SK-MEL-5 (cell line): ENCODE measurements around the gene MTFR1L. TPM values are rescaled to one million over a fixed set of nuclear protein-coding genes. Genes with fewer than 3 reads are reported as not detected.

Source experiments
- DNase-seq: peaks from one replicate; pipeline ENCODE4 v3.0.0-alpha.2; 2016; ENCODE audit warnings: low read depth, low spot score
- in situ Hi-C: cut with HindIII; loops from 2 replicates; pipeline ENCODE4 v1.10.0; 2016; ENCODE audit warnings: low sequenced_read_pairs, high pct_unique_total_duplicates, low pct_unique_long_range_greater_than_20kb
- small RNA-seq, 2 experiments: library from RNA; depleted of rRNA; stranded (forward); fragments of <200 nt; gene quantifications; one replicate each; pipeline ENCODE3, GENCODE V24; 2014
- total RNA-seq: library from RNA; depleted of rRNA; stranded (reverse); fragments of >200 nt; shearing (Covaris generic); gene quantifications from 2 replicates; pipeline ENCODE4 v1.2.3, GENCODE V29; 2014; rRNA removed

Gene MTFR1L
- total RNA-seq, 1 experiment from 2014 or later: 41.6 TPM

DNA sequence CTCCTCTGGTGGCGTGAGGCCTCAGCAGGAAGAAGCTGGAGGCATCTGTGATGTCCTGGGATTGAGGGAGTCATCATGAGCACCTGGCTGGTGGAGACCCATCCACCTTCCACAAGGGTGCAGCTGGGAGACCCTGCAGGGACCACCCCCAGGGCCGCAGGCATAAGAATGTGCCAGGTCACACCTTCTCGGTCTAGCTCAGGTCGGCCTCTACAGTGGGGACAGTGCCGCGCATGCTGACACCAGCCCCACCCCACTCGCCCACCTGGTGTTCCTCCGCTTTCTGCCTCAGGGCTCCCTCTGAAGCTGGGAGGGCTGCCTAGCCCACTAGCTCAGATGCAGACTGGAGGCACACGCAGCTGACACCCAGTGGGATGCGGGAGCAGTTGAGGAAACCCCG lies 61.5 kb downstream of the MTFR1L start:
- in situ Hi-C loops: no loop called here
- no peak for DNase-seq

Small RNAs within 50 kb of the gene (small RNA-seq; reads per million reads assigned to genes)
- gene RF00019: 0 reads per million in 2 experiments

Other genes with a start within 250 kb of the MTFR1L start
- 0.40 and 0.67 TPM in 2 replicates for gene MAN1C1, start 203.2 kb upstream of the MTFR1L start, total RNA-seq
- 38.3 and 45.1 TPM in 2 replicates for gene SELENON, start 19.8 kb upstream of the MTFR1L start, total RNA-seq
- 6.6 and 7.0 TPM in 2 replicates for gene AUNIP, start 39.5 kb downstream of the MTFR1L start, total RNA-seq
- 4.2 TPM in 2 replicates for gene PAQR7, start 55.8 kb downstream of the MTFR1L start, total RNA-seq
- gene STMN1, start 86.5 kb downstream of the MTFR1L start, total RNA-seq: 99.5 and 125 TPM in 2 replicates
- gene PAFAH2, start 178.1 kb downstream of the MTFR1L start, total RNA-seq: 10.9 and 11.1 TPM in 2 replicates
- gene EXTL1, start 201.8 kb downstream of the MTFR1L start, total RNA-seq: 7.0 and 7.1 TPM in 2 replicates
- not detected in 2 replicates for gene SLC30A2, start 226.2 kb downstream of the MTFR1L start, total RNA-seq
- 118 and 129 TPM in 2 replicates for gene TRIM63, start 247.7 kb downstream of the MTFR1L start, total RNA-seq